ENCODE data around the gene PDAP1. TPM values are rescaled to one million over a fixed set of nuclear protein-coding genes. Genes with fewer than 3 reads are reported as not detected.

Gene PDAP1
- total and polyA plus RNA-seq, 10 of the 15 experiments (the other 5 are each of a cell fraction or from before 2014, with no cell fraction given): 6.6 to 200 (median 87.7) TPM

DNA sequence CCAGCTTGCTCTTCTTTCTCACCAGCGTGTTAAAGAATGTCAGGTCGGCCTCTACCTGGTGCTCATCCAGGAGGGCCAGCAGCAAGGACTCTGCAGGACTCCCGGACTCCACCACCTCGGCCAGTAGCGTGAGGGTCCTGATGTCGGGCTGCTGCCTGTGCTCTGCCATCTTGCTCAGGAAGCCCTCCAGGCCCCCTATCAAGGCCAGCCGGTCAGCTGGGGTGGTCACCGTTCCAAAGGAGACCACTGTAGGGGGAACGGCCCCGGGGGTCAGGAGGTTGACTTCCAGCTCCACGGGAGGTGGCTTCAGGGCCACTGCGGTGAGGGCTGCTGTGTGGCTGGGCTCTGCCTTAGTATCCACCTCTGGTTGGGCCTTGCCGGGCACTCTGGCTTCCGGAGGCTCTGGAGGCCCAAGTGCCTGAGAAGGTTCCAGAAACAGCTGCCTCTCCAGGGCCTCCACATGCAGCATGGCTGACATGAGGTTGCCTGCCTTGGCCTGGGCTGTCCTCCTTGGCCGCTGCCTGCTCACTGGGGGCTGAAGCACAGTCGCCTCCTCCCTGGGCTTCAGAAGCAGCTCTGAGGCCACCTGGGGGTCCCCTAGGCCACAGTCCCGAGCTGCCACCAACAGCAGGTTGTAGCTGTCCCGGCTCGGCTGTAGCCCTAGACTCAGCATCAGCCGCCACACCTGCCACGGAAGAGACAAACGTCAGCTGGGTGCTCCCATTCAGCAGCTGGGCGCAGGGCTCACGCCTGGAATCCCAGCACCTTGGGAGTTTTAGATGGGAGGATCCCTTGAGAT lies 16.7 kb upstream of the PDAP1 start:
- SMC1A ChIA-PET (ENCODE audit: uncharacterized antibody, unreplicated experiment): no interaction called here
- no peak for TF ChIP-seq PAX8 (IDR thresholded peaks at IDR 0.05)
- TF ChIP-seq, protein P1, sequence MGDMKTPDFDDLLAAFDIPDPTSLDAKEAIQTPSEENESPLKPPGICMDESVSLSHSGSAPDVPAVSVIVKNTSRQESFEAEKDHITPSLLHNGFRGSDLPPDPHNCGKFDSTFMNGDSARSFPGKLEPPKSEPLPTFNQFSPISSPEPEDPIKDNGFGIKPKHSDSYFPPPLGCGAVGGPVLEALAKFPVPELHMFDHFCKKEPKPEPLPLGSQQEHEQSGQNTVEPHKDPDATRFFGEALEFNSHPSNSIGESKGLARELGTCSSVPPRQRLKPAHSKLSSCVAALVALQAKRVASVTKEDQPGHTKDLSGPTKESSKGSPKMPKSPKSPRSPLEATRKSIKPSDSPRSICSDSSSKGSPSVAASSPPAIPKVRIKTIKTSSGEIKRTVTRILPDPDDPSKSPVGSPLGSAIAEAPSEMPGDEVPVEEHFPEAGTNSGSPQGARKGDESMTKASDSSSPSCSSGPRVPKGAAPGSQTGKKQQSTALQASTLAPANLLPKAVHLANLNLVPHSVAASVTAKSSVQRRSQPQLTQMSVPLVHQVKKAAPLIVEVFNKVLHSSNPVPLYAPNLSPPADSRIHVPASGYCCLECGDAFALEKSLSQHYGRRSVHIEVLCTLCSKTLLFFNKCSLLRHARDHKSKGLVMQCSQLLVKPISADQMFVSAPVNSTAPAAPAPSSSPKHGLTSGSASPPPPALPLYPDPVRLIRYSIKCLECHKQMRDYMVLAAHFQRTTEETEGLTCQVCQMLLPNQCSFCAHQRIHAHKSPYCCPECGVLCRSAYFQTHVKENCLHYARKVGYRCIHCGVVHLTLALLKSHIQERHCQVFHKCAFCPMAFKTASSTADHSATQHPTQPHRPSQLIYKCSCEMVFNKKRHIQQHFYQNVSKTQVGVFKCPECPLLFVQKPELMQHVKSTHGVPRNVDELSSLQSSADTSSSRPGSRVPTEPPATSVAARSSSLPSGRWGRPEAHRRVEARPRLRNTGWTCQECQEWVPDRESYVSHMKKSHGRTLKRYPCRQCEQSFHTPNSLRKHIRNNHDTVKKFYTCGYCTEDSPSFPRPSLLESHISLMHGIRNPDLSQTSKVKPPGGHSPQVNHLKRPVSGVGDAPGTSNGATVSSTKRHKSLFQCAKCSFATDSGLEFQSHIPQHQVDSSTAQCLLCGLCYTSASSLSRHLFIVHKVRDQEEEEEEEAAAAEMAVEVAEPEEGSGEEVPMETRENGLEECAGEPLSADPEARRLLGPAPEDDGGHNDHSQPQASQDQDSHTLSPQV (IDR thresholded peaks at IDR 0.05): no peak
- TF ChIP-seq, protein P2, sequence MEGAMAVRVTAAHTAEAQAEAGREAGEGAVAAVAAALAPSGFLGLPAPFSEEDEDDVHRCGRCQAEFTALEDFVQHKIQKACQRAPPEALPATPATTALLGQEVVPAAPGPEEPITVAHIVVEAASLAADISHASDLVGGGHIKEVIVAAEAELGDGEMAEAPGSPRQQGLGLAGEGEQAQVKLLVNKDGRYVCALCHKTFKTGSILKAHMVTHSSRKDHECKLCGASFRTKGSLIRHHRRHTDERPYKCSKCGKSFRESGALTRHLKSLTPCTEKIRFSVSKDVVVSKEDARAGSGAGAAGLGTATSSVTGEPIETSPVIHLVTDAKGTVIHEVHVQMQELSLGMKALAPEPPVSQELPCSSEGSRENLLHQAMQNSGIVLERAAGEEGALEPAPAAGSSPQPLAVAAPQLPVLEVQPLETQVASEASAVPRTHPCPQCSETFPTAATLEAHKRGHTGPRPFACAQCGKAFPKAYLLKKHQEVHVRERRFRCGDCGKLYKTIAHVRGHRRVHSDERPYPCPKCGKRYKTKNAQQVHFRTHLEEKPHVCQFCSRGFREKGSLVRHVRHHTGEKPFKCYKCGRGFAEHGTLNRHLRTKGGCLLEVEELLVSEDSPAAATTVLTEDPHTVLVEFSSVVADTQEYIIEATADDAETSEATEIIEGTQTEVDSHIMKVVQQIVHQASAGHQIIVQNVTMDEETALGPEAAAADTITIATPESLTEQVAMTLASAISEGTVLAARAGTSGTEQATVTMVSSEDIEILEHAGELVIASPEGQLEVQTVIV (IDR thresholded peaks at IDR 0.05; ENCODE audit: borderline replicate concordance, partially characterized antibody): no peak
- no peak for TF ChIP-seq IRF4 (IDR thresholded peaks at IDR 0.05; ENCODE audit: low read depth, low read length)
- TF ChIP-seq, protein P3, sequence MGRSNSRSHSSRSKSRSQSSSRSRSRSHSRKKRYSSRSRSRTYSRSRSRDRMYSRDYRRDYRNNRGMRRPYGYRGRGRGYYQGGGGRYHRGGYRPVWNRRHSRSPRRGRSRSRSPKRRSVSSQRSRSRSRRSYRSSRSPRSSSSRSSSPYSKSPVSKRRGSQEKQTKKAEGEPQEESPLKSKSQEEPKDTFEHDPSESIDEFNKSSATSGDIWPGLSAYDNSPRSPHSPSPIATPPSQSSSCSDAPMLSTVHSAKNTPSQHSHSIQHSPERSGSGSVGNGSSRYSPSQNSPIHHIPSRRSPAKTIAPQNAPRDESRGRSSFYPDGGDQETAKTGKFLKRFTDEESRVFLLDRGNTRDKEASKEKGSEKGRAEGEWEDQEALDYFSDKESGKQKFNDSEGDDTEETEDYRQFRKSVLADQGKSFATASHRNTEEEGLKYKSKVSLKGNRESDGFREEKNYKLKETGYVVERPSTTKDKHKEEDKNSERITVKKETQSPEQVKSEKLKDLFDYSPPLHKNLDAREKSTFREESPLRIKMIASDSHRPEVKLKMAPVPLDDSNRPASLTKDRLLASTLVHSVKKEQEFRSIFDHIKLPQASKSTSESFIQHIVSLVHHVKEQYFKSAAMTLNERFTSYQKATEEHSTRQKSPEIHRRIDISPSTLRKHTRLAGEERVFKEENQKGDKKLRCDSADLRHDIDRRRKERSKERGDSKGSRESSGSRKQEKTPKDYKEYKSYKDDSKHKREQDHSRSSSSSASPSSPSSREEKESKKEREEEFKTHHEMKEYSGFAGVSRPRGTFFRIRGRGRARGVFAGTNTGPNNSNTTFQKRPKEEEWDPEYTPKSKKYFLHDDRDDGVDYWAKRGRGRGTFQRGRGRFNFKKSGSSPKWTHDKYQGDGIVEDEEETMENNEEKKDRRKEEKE (IDR thresholded peaks at IDR 0.05): no peak
- no peak for TF ChIP-seq SMARCA5 (IDR thresholded peaks at IDR 0.05)
- no peak for TF ChIP-seq KLF5 (IDR thresholded peaks at IDR 0.05; ENCODE audit: partially characterized antibody)
- no peak for TF ChIP-seq POLR2AphosphoS2 (IDR thresholded peaks at IDR 0.05; ENCODE audit: low read depth, low read length)
- TF ChIP-seq, protein P4, sequence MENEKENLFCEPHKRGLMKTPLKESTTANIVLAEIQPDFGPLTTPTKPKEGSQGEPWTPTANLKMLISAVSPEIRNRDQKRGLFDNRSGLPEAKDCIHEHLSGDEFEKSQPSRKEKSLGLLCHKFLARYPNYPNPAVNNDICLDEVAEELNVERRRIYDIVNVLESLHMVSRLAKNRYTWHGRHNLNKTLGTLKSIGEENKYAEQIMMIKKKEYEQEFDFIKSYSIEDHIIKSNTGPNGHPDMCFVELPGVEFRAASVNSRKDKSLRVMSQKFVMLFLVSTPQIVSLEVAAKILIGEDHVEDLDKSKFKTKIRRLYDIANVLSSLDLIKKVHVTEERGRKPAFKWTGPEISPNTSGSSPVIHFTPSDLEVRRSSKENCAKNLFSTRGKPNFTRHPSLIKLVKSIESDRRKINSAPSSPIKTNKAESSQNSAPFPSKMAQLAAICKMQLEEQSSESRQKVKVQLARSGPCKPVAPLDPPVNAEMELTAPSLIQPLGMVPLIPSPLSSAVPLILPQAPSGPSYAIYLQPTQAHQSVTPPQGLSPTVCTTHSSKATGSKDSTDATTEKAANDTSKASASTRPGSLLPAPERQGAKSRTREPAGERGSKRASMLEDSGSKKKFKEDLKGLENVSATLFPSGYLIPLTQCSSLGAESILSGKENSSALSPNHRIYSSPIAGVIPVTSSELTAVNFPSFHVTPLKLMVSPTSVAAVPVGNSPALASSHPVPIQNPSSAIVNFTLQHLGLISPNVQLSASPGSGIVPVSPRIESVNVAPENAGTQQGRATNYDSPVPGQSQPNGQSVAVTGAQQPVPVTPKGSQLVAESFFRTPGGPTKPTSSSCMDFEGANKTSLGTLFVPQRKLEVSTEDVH (IDR thresholded peaks at IDR 0.05; ENCODE audit: low read depth, partially characterized antibody): no peak
- no peak for TF ChIP-seq ZNF24 (IDR thresholded peaks at IDR 0.05)
- no peak for TF ChIP-seq BRCA1 (IDR thresholded peaks at IDR 0.05; ENCODE audit: low read depth, low read length)

More for the DNA sequence above, 16.7 kb upstream of the PDAP1 start:
- Histone ChIP-seq H3K36me3 (ENCODE audit: control insufficient read depth in 2 of 2, insufficient read depth in 2 of 2, low read length in 1 of 2) (peaks cover 10 to 18% of the 10 kb centered on the region in 2 experiments; a peak in 3 of 4 replicates), H3K4me2 (ENCODE audit: control insufficient read depth, insufficient read depth) (no peak overlapping the region), H3K27me3 (replicated peaks in 1 of 2; ENCODE audit: control insufficient read depth in 2 of 2, insufficient read depth in 2 of 2, low read length in 1 of 2) (no peaks in the 10 kb centered on the region), H3K4me3 (no peak overlapping the region), H3K4me1 (ENCODE audit: control insufficient read depth, insufficient read depth, low read length) (no peaks in the 10 kb centered on the region), H3K9ac (ENCODE audit: control insufficient read depth, insufficient read depth, low read length) (no peak overlapping the region), H3K79me2 (ENCODE audit: control insufficient read depth, insufficient read depth, low read length) (no peaks in the 10 kb centered on the region), H3K27ac (ENCODE audit: control insufficient read depth, insufficient read depth) (no peak overlapping the region), H3K9me3 (replicated peaks; ENCODE audit: control insufficient read depth, insufficient read depth, low read length) (no peaks in the 10 kb centered on the region), H2AFZ (ENCODE audit: control insufficient read depth, low read depth, low read length) (no peak overlapping the region), H4K20me1 (ENCODE audit: control insufficient read depth, insufficient read depth) (no peaks in the 10 kb centered on the region)
- in situ Hi-C loops (cut with MboI) (no loop called here), intact Hi-C loops (cut with micrococcal nuclease; ENCODE audit: unreplicated experiment) (no loop called here)
- BruUV-seq (replicated peaks): no TSS peak
- RAD21 ChIA-PET (ENCODE audit: unreplicated experiment): no interaction called here
- no peak for FAIRE-seq
- no peak for DNase-seq (ENCODE audit: low read depth, low spot score)
- POLR2A ChIA-PET: interaction anchor here (1.0 kb wide), 1 partner anchor 304 kb away, joined by 3 read pairs; no protein-coding TSS in a partner anchor
- no peak for ATAC-seq
- 97% methylated on average over 24 of the region's 24 CpGs for WGBS (ENCODE audit: insufficient coverage, insufficient replicate concordance, low lambda C conversion rate, missing lambda C conversion rate)
- CTCF ChIA-PET: no interaction called here
